IPS-18c (cell line): ENCODE results near the gene SH2B2.

Experiments used
- H3K4me3 ChIP-seq: 2 replicates; pipeline ENCODE4 v1.7.0; 2013; ENCODE audit warnings: low read depth, mild to moderate bottlenecking, low read length, moderate library complexity; ENCODE audit not compliant: insufficient read depth
- H3K9me3 ChIP-seq: one replicate; pipeline ENCODE4 v1.6.1; 2013; ENCODE audit warnings: mild to moderate bottlenecking, low read length, moderate library complexity; ENCODE audit not compliant: control insufficient read depth, insufficient read depth

The SH2B2 gene

GRCh38 chr7:102286237-102287110, at the start of gene SH2B2:
Gene SH2B2, plus strand, starts transcription at chr7:102286868. Its CDS starts 13,683 bp downstream, at chr7:102300551.
- H3K9me3 ChIP-seq: peaks cover 2% of the 10 kb centered on the region
- peak within 1 kb of the TSS; percentile 87 for H3K4me3 ChIP-seq

- Histone ChIP-seq H3K4me3 (no peak overlapping the region), H3K9me3 (no peaks in the 10 kb centered on the region)
Measured at GRCh38 chr7:102239206-102239820, 47.4 kb upstream of the SH2B2 start.

- H3K4me3 ChIP-seq: no peak overlapping the region
- H3K9me3 ChIP-seq: no peaks in the 10 kb centered on the region
Measured at GRCh38 chr7:102241431-102241830, 45.2 kb upstream of the SH2B2 start.

GRCh38 chr7:102244601-102245000, 42.1 kb upstream of the SH2B2 start:
- no peak overlapping the region for H3K4me3 ChIP-seq
- no peaks in the 10 kb centered on the region for H3K9me3 ChIP-seq

GRCh38 chr7:102248081-102248455, 38.6 kb upstream of the SH2B2 start:
- H3K4me3 ChIP-seq: no peak overlapping the region
- no peaks in the 10 kb centered on the region for H3K9me3 ChIP-seq

GRCh38 chr7:102248456-102249395, 37.9 kb upstream of the SH2B2 start:
- H3K9me3 ChIP-seq: no peaks in the 10 kb centered on the region
- H3K4me3 ChIP-seq: no peak overlapping the region

GRCh38 chr7:102251531-102252365, 34.9 kb upstream of the SH2B2 start:
- no peak overlapping the region for H3K4me3 ChIP-seq
- no peaks in the 10 kb centered on the region for H3K9me3 ChIP-seq

- no peaks in the 10 kb centered on the region for H3K9me3 ChIP-seq
- no peak overlapping the region for H3K4me3 ChIP-seq
Measured at GRCh38 chr7:102252366-102252982, 34.2 kb upstream of the SH2B2 start.

GRCh38 chr7:102253066-102253972, 33.3 kb upstream of the SH2B2 start:
- no peak overlapping the region for H3K4me3 ChIP-seq
- H3K9me3 ChIP-seq: no peaks in the 10 kb centered on the region

GRCh38 chr7:102253973-102254370, 32.7 kb upstream of the SH2B2 start:
- H3K9me3 ChIP-seq: no peaks in the 10 kb centered on the region
- no peak overlapping the region for H3K4me3 ChIP-seq

- no peaks in the 10 kb centered on the region for H3K9me3 ChIP-seq
- no peak overlapping the region for H3K4me3 ChIP-seq
Measured at GRCh38 chr7:102254521-102254920, 32.1 kb upstream of the SH2B2 start.

GRCh38 chr7:102255501-102255900, 31.2 kb upstream of the SH2B2 start:
- Histone ChIP-seq H3K9me3 (no peaks in the 10 kb centered on the region), H3K4me3 (no peak overlapping the region)

GRCh38 chr7:102255916-102256315, 30.8 kb upstream of the SH2B2 start:
- no peaks in the 10 kb centered on the region for H3K9me3 ChIP-seq
- no peak overlapping the region for H3K4me3 ChIP-seq

GRCh38 chr7:102258073-102258748, 28.5 kb upstream of the SH2B2 start:
- Histone ChIP-seq H3K9me3 (no peaks in the 10 kb centered on the region), H3K4me3 (no peak overlapping the region)

- no peak overlapping the region for H3K4me3 ChIP-seq
- H3K9me3 ChIP-seq: no peaks in the 10 kb centered on the region
Measured at GRCh38 chr7:102258749-102259107, 27.9 kb upstream of the SH2B2 start.
